D721Med (cell line): ENCODE data around the gene DCAF4.

Experiments
- DNase-seq: peaks from one replicate; pipeline ENCODE4 v3.0.0; 2011; ENCODE audit warnings: low spot score; ENCODE audit not compliant: insufficient read length
- FAIRE-seq: peaks from 2 replicates; lab custom pipeline; 2011; peaks lifted over from hg19 to GRCh38; lab: Jason Lieb, UNC
- TF ChIP-seq, protein P1 (sequence below): IDR thresholded peaks from 2 replicates; pipeline ENCODE4 v1.5.1; 2012; ENCODE audit warnings: mild to moderate bottlenecking, control low read depth; ENCODE audit not compliant: insufficient read depth; ENCODE audit errors: missing control alignments

The DCAF4 gene

DNA sequence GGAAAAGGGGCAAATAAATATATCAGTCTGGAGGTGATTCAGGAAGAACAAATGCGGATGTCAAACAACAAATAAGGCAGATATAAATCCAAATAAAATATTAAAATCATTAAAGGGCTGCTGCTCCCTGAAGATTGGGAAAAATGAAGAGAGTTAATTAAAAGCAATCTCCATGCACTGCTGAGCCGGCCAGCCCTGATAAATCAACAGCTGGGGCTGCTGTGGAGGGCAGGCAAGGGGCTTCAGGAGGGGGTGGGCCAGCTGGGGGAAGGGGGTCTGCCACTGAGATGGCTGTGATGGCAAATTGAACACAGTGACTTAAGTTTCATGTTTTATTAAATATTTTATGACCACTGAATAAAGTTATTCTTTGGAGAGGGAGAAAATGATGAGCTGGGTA is 44.7 kb upstream of the DCAF4 start:
- DNase-seq (no peak), FAIRE-seq (no peak)
- TF ChIP-seq, protein P1, sequence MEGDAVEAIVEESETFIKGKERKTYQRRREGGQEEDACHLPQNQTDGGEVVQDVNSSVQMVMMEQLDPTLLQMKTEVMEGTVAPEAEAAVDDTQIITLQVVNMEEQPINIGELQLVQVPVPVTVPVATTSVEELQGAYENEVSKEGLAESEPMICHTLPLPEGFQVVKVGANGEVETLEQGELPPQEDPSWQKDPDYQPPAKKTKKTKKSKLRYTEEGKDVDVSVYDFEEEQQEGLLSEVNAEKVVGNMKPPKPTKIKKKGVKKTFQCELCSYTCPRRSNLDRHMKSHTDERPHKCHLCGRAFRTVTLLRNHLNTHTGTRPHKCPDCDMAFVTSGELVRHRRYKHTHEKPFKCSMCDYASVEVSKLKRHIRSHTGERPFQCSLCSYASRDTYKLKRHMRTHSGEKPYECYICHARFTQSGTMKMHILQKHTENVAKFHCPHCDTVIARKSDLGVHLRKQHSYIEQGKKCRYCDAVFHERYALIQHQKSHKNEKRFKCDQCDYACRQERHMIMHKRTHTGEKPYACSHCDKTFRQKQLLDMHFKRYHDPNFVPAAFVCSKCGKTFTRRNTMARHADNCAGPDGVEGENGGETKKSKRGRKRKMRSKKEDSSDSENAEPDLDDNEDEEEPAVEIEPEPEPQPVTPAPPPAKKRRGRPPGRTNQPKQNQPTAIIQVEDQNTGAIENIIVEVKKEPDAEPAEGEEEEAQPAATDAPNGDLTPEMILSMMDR: no peak

DNA sequence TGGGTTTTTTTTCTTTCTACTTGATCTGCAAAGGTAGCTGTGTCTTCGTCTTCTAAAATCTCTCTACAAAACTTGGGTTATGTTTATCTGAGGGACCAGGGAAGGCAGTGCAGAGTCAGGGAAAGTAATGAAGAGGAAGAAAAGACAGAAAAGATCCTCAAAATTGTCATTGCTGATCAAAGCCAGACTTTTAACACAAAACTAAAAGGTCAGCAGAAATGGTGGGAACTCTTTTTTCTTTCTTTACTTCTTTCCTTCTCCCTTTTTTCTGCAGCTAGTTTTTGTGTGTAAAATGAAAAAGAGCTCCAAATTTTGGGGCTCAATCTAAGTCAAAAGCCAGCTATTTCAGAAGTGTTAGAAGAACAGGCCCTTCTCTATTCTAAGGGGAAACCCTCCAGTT is 44.2 kb upstream of the DCAF4 start:
- FAIRE-seq: no peak
- no peak for DNase-seq
- TF ChIP-seq, protein P1: no peak

DNA sequence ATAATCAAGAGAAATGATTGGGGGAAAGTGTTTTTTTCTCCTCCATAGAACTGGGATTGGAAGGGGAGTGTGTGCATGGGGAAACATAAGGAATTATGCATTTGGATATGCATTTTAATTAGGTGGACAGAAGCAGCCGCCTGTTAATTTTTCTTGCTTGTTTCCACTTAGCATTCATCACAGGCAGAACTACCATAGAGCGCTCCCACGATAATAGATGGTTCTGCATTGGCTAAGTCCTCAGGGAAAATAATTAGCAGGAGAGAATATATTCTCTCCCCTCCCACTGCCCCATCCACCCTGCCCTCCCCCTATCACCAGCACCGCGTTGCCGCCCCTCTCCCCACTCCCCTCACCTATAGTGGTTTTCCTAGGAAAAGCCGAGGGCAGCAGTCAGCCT is 43.8 kb upstream of the DCAF4 start:
- FAIRE-seq: no peak
- TF ChIP-seq, protein P1: no peak
- DNase-seq: no peak

DNA sequence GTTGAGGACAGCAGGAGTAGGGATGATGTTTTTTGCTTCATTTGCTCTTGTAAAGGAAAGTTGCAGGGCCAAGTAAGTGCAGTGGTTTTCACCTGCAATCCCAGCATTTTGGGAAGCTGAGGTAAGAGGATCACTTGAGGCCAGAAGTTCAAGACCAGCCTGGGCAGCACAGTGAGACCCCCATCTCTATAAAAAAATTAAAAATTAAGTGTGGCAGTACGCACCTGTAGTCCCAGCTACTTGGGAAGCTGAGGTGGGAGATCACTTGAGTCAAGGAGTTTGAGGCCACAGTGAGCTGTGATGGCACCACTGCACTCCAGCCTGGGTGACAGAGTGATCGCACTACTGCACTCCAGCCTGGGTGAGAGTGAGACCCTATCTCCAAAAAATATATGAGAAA is 43.2 kb upstream of the DCAF4 start:
- DNase-seq: no peak
- FAIRE-seq: no peak
- TF ChIP-seq, protein P1: no peak

DNA sequence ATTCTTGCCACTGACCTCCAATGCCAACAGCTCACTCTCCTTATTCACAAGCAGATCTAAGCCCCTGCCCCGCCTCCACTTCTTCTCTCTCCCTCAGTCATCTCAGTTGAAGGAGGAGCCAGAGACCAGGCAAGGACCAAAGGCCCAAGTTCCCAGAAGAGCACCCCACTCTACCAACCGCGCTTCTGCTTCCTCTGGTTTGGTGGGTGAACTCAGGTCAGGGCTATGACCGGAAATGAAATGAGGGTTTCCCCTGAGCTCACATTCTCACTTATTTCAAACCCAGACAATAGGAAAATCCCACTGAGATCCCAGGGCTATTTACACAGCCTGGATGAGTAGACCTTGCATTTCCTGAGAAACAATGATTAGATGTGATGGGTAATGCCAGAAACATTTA is 42.3 kb upstream of the DCAF4 start:
- DNase-seq (no peak), FAIRE-seq (no peak)
- TF ChIP-seq, protein P1: no peak

DNA sequence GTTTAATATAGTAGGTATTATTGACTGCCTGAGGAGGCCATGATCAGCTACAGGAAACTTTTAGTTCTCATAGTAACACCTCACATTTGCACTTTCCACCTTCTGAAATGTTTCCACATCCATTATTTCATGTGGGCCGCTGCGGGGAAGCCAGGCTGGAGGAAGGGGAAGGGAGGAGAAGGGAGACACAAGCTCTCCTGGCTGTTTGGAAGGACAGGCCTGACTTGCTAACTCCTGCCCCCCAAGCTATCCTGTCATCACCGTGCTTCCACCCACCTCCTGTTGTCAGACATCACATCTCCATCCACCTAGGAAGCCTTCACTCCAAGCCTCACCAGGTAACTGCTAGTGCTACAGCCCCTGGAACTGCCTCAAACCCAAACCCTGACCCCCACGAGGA is 41.9 kb upstream of the DCAF4 start:
- TF ChIP-seq, protein P1: no peak
- no peak for DNase-seq
- FAIRE-seq: no peak

DNA sequence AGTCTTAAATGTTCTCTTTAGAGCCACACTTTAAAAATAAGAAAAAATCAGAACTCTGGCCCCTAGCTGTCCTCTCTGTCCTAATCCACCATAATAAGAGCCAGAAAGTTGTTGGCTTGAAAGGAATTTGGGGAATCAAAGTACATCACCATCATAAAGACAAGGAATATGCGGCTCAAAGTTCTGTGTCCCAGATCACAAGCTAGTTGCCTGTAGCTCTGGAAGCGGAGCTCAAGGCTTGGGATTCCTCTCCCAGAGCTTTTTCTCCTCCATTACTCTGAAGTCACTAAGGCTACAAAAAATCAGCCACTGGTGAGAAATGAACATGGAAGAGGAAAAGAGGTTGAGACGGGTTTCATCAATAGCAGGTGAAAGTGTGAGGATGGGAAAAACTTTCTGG is 38.8 kb upstream of the DCAF4 start:
- TF ChIP-seq, protein P1: no peak
- no peak for FAIRE-seq
- no peak for DNase-seq
